HepG2 (cell line): ENCODE data around the gene ICAM2. TPM values are rescaled to one million over a fixed set of nuclear protein-coding genes. Genes with fewer than 3 reads are reported as not detected.
A peak's percentile ranks its signal among the peaks of the same experiment; 100 is the strongest.

Source experiments
- CCAR2 ChIP-seq: fragments of 200-400 bp; formaldehyde crosslinking; optimal IDR thresholded peaks from 2 replicates; pipeline ENCODE3; 2018; ENCODE audit warnings: low read depth, mild to moderate bottlenecking, low read length, moderate library complexity
- KDM5B ChIP-seq: sonication (generic); formaldehyde crosslinking; IDR thresholded peaks from 2 replicates; pipeline ENCODE4 v1.4.0; 2020; ENCODE audit warnings: missing genetic modification reagents, mild to moderate bottlenecking, borderline replicate concordance
- MAX ChIP-seq: IDR thresholded peaks from 2 replicates; pipeline ENCODE4 v1.6.1; 2012; ENCODE audit warnings: inconsistent platforms
- MNT ChIP-seq: fragments of 450-650 bp; IDR thresholded peaks from 2 replicates; pipeline ENCODE4 v1.6.1; 2016
- ZHX2 ChIP-seq, 2 experiments: sonication (generic) in 1 of 2; formaldehyde crosslinking in 1 of 2; IDR thresholded peaks; 2 replicates each; pipeline versions ENCODE4 v1.6.1 to v1.9.0; 2014 to 2022; ENCODE audit warnings: antibody characterized with exemption in 1 of 2, borderline replicate concordance in 1 of 2, inconsistent platforms in 1 of 2, low read depth in 1 of 2, missing genetic modification reagents in 1 of 2
- ZNF292 ChIP-seq: sonication (generic); formaldehyde crosslinking; IDR thresholded peaks from 2 replicates; pipeline ENCODE4 v1.8.1; 2022; ENCODE audit warnings: mild to moderate bottlenecking, low read depth, missing genetic modification reagents, borderline replicate concordance
- ZNF609 ChIP-seq: sonication (generic); formaldehyde crosslinking; IDR thresholded peaks from 2 replicates; pipeline ENCODE4 v1.4.0; 2020; ENCODE audit warnings: mild to moderate bottlenecking, missing genetic modification reagents, borderline replicate concordance
- ZNF687 ChIP-seq: sonication (generic); formaldehyde crosslinking; IDR thresholded peaks from 2 replicates; pipeline ENCODE4 v1.5.1; 2020; ENCODE audit warnings: mild to moderate bottlenecking, missing genetic modification reagents, moderate library complexity
- ZNF816 ChIP-seq: sonication (generic); formaldehyde crosslinking; IDR thresholded peaks from 2 replicates; pipeline ENCODE4 v1.8.0; 2022; ENCODE audit warnings: missing genetic modification reagents, mild to moderate bottlenecking, borderline replicate concordance
- polyA plus RNA-seq, 8 experiments: library from polyadenylated mRNA; depleted of rRNA in 3 of 8; stranded (reverse) in 7 of 8; unstranded in 1 of 8; fragments of >200 nt; fragmentation: Illumina TruSeq in 4 of 8; extraction: Trizol in 4 of 8; gene quantifications; 2 replicates each; pipeline versions ENCODE4 v1.2.1 to v1.2.3, GENCODE V29; 2011 to 2016; ENCODE audit warnings: low read depth in 4 of 8, missing spikeins in 1 of 8, mixed read lengths in 1 of 8; ENCODE audit not compliant: insufficient read depth in 1 of 8
- total RNA-seq, 5 experiments: library from RNA; depleted of rRNA; stranded (reverse); fragments of >200 nt; fragmentation: Illumina TruSeq; extraction: Trizol; gene quantifications; 2 replicates each; pipeline ENCODE4 v1.2.3, GENCODE V29; 2016; ENCODE audit warnings: low read depth in 1 of 5

Gene ICAM2
- total and polyA plus RNA-seq, 2 of the 13 experiments (the other 11 are each of a cell fraction or from before 2014, with no cell fraction given): 10.9 to 20.8 TPM

- no peak for TF ChIP-seq ZNF609 (CRISPR knock-in tag)
- no peak for TF ChIP-seq ZNF816 (CRISPR knock-in tag)
- no peak for TF ChIP-seq ZHX2 (IDR thresholded peaks at IDR 0.05; ENCODE audit: low read depth)
- no peak for TF ChIP-seq ZHX2 (CRISPR knock-in tag; IDR thresholded peaks at IDR 0.05; ENCODE audit: borderline replicate concordance)
- TF ChIP-seq MAX: 0 out of 2 replicates have a peak, but pooled peaks have one; percentile 13
- peak; percentile 90; the same call in 1 of the 2 replicates for TF ChIP-seq ZNF292 (CRISPR knock-in tag)
- TF ChIP-seq MNT: 0 out of 2 replicates have a peak, but pooled peaks have one; percentile 23
- TF ChIP-seq KDM5B (CRISPR knock-in tag): peak; percentile 69; the same call in 1 of the 2 replicates
- no peak for TF ChIP-seq CCAR2
- TF ChIP-seq ZNF687 (CRISPR knock-in tag): peak; percentile 72
Measured at GRCh38 chr17:64020056-64020766, at the start of gene ICAM2 (continued).
